Hepatocyte (in vitro differentiated cells): Measurements from ENCODE around the gene YPEL1. TPM values are rescaled to one million over a fixed set of nuclear protein-coding genes. Genes with fewer than 3 reads are reported as not detected.

Experiments
- DNase-seq: peaks from one replicate; pipeline ENCODE4 v3.0.0-alpha.2; 2016; ENCODE audit warnings: low spot score
- H2AFZ ChIP-seq: fragments of 200-600 bp; sonication (generic); 2 replicates; pipeline ENCODE4 v1.6.0; 2016; ENCODE audit warnings: antibody characterized with exemption, mild to moderate bottlenecking
- H3K27ac ChIP-seq: fragments of 200-600 bp; sonication (generic); 2 replicates; pipeline ENCODE4 v1.5.1; 2016; ENCODE audit warnings: mild to moderate bottlenecking
- H3K27me3 ChIP-seq: fragments of 200-600 bp; sonication (generic); 2 replicates; pipeline ENCODE4 v1.6.1; 2016
- H3K36me3 ChIP-seq: fragments of 200-600 bp; sonication (generic); replicated peaks from 2 replicates; pipeline ENCODE4 v1.5.1; 2016; ENCODE audit warnings: low read depth; ENCODE audit not compliant: insufficient read depth
- H3K4me1 ChIP-seq: fragments of 200-600 bp; sonication (generic); 2 replicates; pipeline ENCODE4 v1.5.1; 2016; ENCODE audit warnings: mild to moderate bottlenecking, moderate library complexity; ENCODE audit not compliant: insufficient read depth
- H3K4me2 ChIP-seq: fragments of 200-600 bp; sonication (generic); 2 replicates; pipeline ENCODE4 v1.6.0; 2016
- H3K4me3 ChIP-seq: fragments of 200-600 bp; sonication (generic); 2 replicates; pipeline ENCODE4 v1.5.1; 2016; ENCODE audit warnings: mild to moderate bottlenecking
- H3K79me2 ChIP-seq: fragments of 200-600 bp; sonication (generic); 2 replicates; pipeline ENCODE4 v1.6.0; 2017; ENCODE audit warnings: mild to moderate bottlenecking
- H3K9me2 ChIP-seq: fragments of 200-600 bp; sonication (generic); replicated peaks from 2 replicates; pipeline ENCODE4 v1.6.0; 2017; ENCODE audit warnings: mild to moderate bottlenecking; ENCODE audit not compliant: insufficient read depth
- H3K9me3 ChIP-seq: fragments of 200-600 bp; sonication (generic); 2 replicates; pipeline ENCODE4 v1.5.1; 2016; ENCODE audit warnings: low read depth, mild to moderate bottlenecking
- H4K20me1 ChIP-seq: fragments of 200-600 bp; sonication (generic); 2 replicates; pipeline ENCODE4 v1.6.0; 2016; ENCODE audit warnings: mild to moderate bottlenecking; ENCODE audit not compliant: insufficient read depth, poor library complexity, severe bottlenecking
- EZH2 ChIP-seq: fragments of 200-600 bp; sonication (generic); IDR thresholded peaks from 2 replicates; pipeline ENCODE4 v1.6.1; 2016; ENCODE audit warnings: antibody characterized with exemption, mild to moderate bottlenecking, borderline replicate concordance
- EZH2phosphoT487 ChIP-seq: fragments of 200-600 bp; sonication (generic); IDR thresholded peaks from one replicate; pipeline ENCODE4 v1.6.1; 2018; ENCODE audit warnings: antibody characterized with exemption, mild to moderate bottlenecking, low read depth, moderate library complexity; ENCODE audit not compliant: unreplicated experiment, severe bottlenecking
- WGBS: methylation state at CpG from one replicate; pipeline ENCODE4 v1.1.6; 2016; ENCODE audit warnings: low lambda C conversion rate; ENCODE audit errors: missing lambda C conversion rate; 5-methylcytosine and 5-hydroxymethylcytosine counted together
- polyA plus RNA-seq: library from polyadenylated mRNA; unstranded; fragments of >200 nt; fragmentation: Nextera tagmentation; extraction: Ambion mirVana; gene quantifications from 2 replicates; pipeline ENCODE4 v1.2.1, GENCODE V29; 2016
- total RNA-seq: library from RNA; depleted of rRNA; stranded (reverse); fragments of >200 nt; gene quantifications from 2 replicates; pipeline ENCODE4 v1.2.3, GENCODE V29; 2014
- TF ChIP-seq, protein P1 (sequence below): fragments of 200-600 bp; sonication (generic); IDR thresholded peaks from 2 replicates; pipeline ENCODE4 v1.5.1; 2016; ENCODE audit warnings: antibody characterized with exemption, mild to moderate bottlenecking; ENCODE audit not compliant: poor library complexity

Gene YPEL1
- total and polyA plus RNA-seq, 2 experiments from 2014 or later: 2.0 to 3.1 TPM

DNA sequence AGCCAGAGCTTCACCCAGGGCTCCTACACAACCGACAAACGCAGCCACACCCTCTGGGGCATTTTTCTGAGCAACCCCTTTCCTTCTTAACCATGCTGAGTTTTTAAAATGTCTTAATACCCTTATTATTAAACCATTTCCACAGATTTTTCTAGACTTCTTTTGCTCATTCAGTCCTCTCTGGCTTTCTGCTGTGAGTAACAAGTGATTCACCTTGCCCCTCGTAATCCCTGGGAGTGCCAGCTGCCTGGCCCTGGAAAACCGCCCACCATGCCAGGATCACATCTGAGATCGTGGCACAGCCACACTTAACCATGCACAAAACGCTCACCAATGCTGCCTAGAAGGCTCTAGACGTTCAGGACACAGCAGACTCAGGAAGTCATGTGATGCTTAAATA lies 25.4 kb downstream of the YPEL1 start:
- Histone ChIP-seq H3K27me3 (no peaks in the 10 kb centered on the region), H2AFZ (no peak overlapping the region), H3K79me2 (no peaks in the 10 kb centered on the region), H3K4me1 (no peaks in the 10 kb centered on the region), H3K27ac (no peak overlapping the region), H4K20me1 (no peaks in the 10 kb centered on the region), H3K9me2 (no peaks in the 10 kb centered on the region), H3K4me3 (no peak overlapping the region), H3K4me2 (no peak overlapping the region), H3K36me3 (no peaks in the 10 kb centered on the region), H3K9me3 (no peaks in the 10 kb centered on the region)
- DNase-seq: no peak
- 88% methylated on average over 7 of the region's 7 CpGs for WGBS
- TF ChIP-seq EZH2phosphoT487: no peak
- no peak for TF ChIP-seq EZH2
- TF ChIP-seq, protein P1, sequence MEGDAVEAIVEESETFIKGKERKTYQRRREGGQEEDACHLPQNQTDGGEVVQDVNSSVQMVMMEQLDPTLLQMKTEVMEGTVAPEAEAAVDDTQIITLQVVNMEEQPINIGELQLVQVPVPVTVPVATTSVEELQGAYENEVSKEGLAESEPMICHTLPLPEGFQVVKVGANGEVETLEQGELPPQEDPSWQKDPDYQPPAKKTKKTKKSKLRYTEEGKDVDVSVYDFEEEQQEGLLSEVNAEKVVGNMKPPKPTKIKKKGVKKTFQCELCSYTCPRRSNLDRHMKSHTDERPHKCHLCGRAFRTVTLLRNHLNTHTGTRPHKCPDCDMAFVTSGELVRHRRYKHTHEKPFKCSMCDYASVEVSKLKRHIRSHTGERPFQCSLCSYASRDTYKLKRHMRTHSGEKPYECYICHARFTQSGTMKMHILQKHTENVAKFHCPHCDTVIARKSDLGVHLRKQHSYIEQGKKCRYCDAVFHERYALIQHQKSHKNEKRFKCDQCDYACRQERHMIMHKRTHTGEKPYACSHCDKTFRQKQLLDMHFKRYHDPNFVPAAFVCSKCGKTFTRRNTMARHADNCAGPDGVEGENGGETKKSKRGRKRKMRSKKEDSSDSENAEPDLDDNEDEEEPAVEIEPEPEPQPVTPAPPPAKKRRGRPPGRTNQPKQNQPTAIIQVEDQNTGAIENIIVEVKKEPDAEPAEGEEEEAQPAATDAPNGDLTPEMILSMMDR: no peak

DNA sequence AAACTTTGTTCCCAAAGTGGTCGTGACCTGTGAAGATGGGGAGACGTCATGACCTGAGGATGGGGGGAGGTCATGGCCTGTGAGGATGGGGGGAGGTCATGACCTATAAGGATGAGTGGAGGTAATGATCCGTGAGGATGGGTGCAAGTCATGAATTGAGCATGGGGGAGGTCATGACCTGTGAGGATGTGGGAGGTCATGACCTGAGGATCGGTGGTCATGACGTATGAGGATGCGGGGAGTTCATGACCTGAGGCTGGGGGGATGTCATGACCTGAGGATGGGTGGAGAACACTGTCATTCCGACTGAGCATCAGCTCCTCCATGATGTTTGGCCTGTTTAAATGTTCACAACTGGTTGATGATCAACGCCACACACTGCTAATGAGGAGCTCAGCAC lies 25.9 kb downstream of the YPEL1 start:
- H3K9me3 ChIP-seq: no peaks in the 10 kb centered on the region
- no peaks in the 10 kb centered on the region for H3K79me2 ChIP-seq
- 90% methylated on average over 6 of the region's 8 CpGs for WGBS
- H3K4me1 ChIP-seq: no peaks in the 10 kb centered on the region
- H3K27me3 ChIP-seq: no peaks in the 10 kb centered on the region
- no peaks in the 10 kb centered on the region for H4K20me1 ChIP-seq
- no peak overlapping the region for H3K4me2 ChIP-seq
- no peak for DNase-seq
- H2AFZ ChIP-seq: no peak overlapping the region
- H3K27ac ChIP-seq: no peak overlapping the region
- no peaks in the 10 kb centered on the region for H3K36me3 ChIP-seq
- H3K9me2 ChIP-seq: no peaks in the 10 kb centered on the region
- no peak overlapping the region for H3K4me3 ChIP-seq
- no peak for TF ChIP-seq EZH2phosphoT487
- TF ChIP-seq, protein P1: no peak
- no peak for TF ChIP-seq EZH2

DNA sequence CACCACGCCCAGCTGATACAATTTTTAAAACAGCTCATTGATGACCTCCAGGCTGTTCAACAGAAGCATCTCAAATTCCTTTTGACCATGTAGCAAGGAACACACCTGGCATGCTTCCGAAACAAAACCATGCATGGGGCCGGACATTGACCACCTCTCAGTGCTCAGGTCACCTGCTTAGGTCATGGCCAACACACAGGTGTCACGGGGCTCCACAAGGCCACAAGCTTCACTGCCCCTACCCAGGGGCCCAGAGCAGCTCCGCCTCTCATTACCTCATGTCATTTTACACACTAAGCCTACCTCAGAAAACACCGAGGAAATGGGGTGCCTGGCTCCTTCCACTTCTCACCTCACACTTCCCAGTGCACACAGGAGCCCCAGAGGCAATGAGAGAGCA lies 26.6 kb downstream of the YPEL1 start:
- no peaks in the 10 kb centered on the region for H3K9me3 ChIP-seq
- no peaks in the 10 kb centered on the region for H4K20me1 ChIP-seq
- TF ChIP-seq EZH2: no peak
- TF ChIP-seq, protein P1: no peak
- TF ChIP-seq EZH2phosphoT487: no peak
- no peaks in the 10 kb centered on the region for H3K4me1 ChIP-seq
- WGBS: 85% methylated on average over 6 of the region's 6 CpGs
- no peaks in the 10 kb centered on the region for H3K9me2 ChIP-seq
- H2AFZ ChIP-seq: no peak overlapping the region
- H3K4me3 ChIP-seq: no peak overlapping the region
- H3K27ac ChIP-seq: no peak overlapping the region
- H3K4me2 ChIP-seq: no peak overlapping the region
- no peak for DNase-seq
- H3K27me3 ChIP-seq: no peaks in the 10 kb centered on the region
- H3K79me2 ChIP-seq: no peaks in the 10 kb centered on the region
- no peaks in the 10 kb centered on the region for H3K36me3 ChIP-seq

DNA sequence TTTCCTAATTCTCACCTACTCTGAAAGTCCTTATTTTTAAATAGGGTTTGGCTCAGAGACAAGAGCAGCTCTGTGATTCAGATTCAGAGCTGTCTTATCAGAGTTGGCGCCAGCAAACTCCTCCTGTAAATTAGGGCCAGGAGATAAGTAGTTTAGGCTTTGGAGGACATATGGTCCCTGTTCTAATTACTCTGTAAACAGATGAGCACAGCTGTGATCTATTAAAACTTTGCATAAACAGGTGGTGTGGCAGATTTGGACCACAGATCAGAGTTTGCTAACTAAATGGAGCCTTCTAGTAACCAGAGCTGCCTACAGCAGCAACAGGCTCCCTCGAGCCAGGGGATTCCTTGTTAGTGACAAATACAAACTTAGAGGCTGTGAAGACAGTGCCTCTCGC lies 27.9 kb downstream of the YPEL1 start:
- no peaks in the 10 kb centered on the region for H3K9me2 ChIP-seq
- no peaks in the 10 kb centered on the region for H3K9me3 ChIP-seq
- H3K4me3 ChIP-seq: no peak overlapping the region
- no peaks in the 10 kb centered on the region for H3K27me3 ChIP-seq
- H3K27ac ChIP-seq: no peak overlapping the region
- no peak overlapping the region for H2AFZ ChIP-seq
- TF ChIP-seq EZH2: no peak
- TF ChIP-seq EZH2phosphoT487: no peak
- TF ChIP-seq, protein P1: no peak
- no peaks in the 10 kb centered on the region for H3K79me2 ChIP-seq
- no peaks in the 10 kb centered on the region for H3K36me3 ChIP-seq
- 41% methylated on average over 3 of the region's 3 CpGs for WGBS
- DNase-seq: no peak
- no peaks in the 10 kb centered on the region for H4K20me1 ChIP-seq
- H3K4me2 ChIP-seq: no peak overlapping the region
- H3K4me1 ChIP-seq: no peaks in the 10 kb centered on the region
